SW480 (cell line): ENCODE results near the gene LRRIQ3.

ENCODE experiments used
- DNase-seq: peaks from one replicate; pipeline ENCODE4 v3.0.0-alpha.2; 2016; ENCODE audit warnings: low spot score

The LRRIQ3 gene

GRCh38 chr1:74113333-74113732, 84.6 kb downstream of the LRRIQ3 start:
- no peak for DNase-seq

GRCh38 chr1:74107394-74107793, 90.6 kb downstream of the LRRIQ3 start:
- DNase-seq, result no peak

GRCh38 chr1:74091371-74091770, 106.6 kb downstream of the LRRIQ3 start:
- DNase-seq, result no peak

GRCh38 chr1:74083128-74083527, 114.8 kb downstream of the LRRIQ3 start:
- DNase-seq, result no peak

GRCh38 chr1:74065081-74065480, 132.9 kb downstream of the LRRIQ3 start:
- DNase-seq, result no peak

- no peak for DNase-seq
Observed at GRCh38 chr1:74057719-74058118, 140.3 kb downstream of the LRRIQ3 start.

GRCh38 chr1:74053407-74053806, 144.6 kb downstream of the LRRIQ3 start:
- no peak for DNase-seq

GRCh38 chr1:74050386-74050785, 147.6 kb downstream of the LRRIQ3 start:
- no peak for DNase-seq

GRCh38 chr1:74038042-74038441, 159.9 kb downstream of the LRRIQ3 start:
- no peak for DNase-seq

- DNase-seq, result peak; percentile 2
Observed at GRCh38 chr1:74012583-74012982, 185.4 kb downstream of the LRRIQ3 start.

GRCh38 chr1:74011736-74012135, 186.2 kb downstream of the LRRIQ3 start:
- DNase-seq, result no peak

- DNase-seq, result peak; percentile 44
Observed at GRCh38 chr1:74010206-74010605, 187.8 kb downstream of the LRRIQ3 start.

GRCh38 chr1:74005533-74005932, 192.4 kb downstream of the LRRIQ3 start:
- no peak for DNase-seq

- DNase-seq, result no peak
Observed at GRCh38 chr1:74003806-74004205, 194.2 kb downstream of the LRRIQ3 start.

GRCh38 chr1:73998348-73998959, 199.5 kb downstream of the LRRIQ3 start:
- DNase-seq, result peak; percentile 58

GRCh38 chr1:73980324-73981040, 217.5 kb downstream of the LRRIQ3 start:
- DNase-seq, result peak; percentile 58

GRCh38 chr1:73979684-73980083, 218.3 kb downstream of the LRRIQ3 start:
- no peak for DNase-seq

GRCh38 chr1:73978964-73979363, 219.0 kb downstream of the LRRIQ3 start:
- no peak for DNase-seq
